HPDE6-E6E7 (cell line): ENCODE measurements around the gene OSBP.
A peak's percentile ranks its signal among the peaks of the same experiment; 100 is the strongest.
"Not testable (repeated sequence)": the region's sequence is repeated elsewhere in the genome, so short reads cannot be mapped to it uniquely, and the experiment has no call there.

Experiments
- DNase-seq: peaks from one replicate; pipeline ENCODE4 v3.0.0; 2011; ENCODE audit warnings: missing footprints; ENCODE audit errors: extremely low spot score

Gene OSBP

DNA sequence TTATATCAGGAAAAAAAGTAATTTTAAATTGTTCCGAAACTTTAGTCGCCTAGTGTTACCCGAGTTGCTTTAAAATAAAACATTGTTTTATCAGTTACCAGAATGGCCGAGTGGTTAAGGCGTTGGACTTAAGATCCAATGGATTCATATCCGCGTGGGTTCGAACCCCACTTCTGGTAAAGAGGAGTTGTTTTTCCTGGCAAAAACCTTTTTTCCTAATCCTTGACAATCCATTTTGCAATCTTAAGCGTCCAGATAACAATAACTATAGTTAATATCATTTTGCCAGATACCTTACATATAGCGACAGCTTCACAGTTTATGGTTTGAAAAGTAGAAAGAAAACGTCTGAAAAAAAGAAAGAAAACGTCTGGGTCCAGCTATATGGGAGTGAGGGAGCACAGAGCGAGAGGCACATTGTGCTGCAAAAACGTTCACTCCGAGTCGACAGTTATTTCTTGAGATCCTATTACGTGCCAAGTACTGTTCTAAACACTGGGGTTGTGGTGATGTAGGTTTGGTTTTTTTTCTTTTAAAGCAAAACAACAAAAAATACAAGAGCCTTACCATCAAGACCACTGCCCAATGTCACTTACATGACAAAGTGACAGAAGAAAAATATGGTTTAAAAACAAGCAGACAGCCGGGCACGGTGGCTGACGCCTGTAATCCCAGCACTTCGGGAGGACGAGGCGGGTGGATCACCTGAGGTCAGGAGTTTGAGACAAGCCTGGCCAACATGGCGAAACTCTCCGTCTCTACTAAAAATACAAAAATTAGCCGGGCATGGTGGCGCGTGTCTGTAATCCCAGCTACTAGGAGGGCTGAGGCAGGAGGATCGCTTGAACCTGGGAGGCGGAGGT, 63.7 kb downstream of the OSBP start:
- no peak for DNase-seq

DNA sequence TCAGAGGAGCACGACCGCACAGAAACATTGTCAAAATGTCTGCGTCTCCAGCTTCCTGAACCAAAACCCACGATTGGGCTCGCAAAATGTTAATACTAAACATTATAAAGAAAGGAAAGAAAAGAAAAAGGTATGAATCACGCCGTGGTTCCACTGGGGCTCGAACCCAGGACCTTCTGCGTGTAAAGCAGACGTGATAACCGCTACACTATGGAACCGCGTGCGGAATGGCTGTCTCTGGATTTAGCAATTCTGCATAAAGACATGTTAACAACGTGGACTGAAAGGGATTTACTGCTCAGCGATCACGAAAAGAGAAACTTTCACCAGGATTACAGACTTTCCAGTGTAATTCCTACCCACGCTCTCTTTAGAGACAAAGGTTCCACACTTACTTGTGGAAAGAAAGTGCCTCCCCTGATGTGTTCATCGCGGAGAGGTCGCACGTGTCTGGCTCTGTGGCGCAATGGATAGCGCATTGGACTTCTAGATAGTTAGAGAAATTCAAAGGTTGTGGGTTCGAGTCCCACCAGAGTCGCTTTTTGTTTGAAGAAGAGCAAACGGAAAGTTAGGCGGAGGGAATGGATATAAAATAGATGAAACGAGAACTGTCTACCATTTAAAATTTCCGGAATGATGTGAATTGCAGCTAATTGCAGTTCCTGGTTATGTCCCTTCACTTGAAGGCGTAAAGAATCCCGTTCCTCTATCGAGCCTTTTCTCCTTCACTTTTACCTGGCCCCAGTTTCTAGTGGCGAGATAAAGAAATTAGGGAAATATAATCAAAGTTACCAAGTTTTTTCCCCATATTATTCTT, 64.5 kb downstream of the OSBP start:
- DNase-seq, result no peak

DNA sequence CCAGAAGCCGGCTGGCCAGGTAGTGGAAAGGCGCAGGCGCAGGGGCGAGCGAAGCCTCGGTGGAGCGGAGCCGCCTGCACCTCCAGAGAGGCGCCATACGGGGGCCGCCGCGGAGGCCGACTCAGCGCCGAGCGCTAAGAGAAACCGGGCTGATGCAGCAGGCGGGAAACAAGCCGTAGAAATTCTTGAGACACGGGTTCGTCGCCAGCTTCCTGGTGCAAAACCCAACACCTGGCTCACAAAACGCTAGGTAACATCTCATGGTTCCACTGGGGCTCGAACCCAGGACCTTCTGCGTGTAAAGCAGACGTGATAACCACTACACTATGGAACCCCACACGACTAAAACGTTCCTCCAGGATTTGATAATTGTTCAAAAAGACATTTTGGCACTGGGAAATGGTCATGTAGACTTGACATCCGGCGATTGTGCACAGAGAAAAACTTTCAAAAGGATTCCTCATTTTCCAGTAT, 65.2 kb downstream of the OSBP start:
- DNase-seq, result peak; percentile 58

DNA sequence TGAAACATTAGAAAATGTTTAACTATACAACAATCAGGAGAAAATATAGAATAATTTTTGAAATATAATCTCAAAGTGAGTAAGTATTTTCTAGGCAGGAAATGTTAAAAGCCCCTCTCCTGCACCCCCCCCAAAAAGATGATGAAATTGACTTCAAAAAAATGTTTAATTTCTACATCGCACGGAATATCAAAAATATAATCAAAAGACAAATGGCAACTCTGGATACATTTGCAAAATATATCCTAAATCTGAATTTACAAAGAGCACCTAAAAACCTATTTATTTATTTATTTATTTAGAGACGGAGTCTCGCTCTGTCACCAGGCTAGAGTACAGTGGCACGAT, 67.3 kb downstream of the OSBP start:
- DNase-seq, result no peak

DNA sequence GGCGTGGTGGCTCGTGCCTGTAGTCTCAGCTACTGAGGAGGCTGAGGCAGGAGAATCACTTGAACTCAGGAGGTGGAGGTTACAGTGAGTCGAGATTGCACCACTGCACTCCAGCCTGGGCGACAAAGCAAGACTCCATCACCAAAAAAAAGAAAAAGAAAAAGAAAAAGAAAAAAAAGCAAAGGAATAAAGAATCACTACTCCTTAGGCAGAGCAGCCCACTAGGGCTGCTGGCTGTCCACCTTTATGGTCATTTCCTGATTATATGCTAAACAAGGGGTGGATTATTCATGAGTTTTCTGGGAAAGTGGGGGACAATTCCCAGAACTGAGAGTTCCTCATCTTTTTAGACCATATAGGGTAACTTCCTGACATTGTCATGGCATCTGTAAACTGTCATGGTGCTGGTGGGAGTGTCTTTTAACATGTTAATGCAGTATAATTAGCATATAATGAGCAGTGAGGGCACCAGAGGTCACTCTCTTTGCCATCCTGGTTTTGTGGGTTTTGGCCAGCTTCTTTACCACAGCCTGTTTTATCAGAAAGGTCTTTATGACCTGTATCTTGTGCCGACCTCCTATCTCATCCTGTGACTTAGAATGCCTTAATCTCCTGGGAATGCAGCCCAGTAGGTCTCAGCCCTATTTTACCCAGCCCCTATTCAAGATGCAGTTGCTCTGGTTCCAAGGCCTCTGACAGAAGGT, 67.8 kb downstream of the OSBP start:
- DNase-seq, result not testable (repeated sequence)

DNA sequence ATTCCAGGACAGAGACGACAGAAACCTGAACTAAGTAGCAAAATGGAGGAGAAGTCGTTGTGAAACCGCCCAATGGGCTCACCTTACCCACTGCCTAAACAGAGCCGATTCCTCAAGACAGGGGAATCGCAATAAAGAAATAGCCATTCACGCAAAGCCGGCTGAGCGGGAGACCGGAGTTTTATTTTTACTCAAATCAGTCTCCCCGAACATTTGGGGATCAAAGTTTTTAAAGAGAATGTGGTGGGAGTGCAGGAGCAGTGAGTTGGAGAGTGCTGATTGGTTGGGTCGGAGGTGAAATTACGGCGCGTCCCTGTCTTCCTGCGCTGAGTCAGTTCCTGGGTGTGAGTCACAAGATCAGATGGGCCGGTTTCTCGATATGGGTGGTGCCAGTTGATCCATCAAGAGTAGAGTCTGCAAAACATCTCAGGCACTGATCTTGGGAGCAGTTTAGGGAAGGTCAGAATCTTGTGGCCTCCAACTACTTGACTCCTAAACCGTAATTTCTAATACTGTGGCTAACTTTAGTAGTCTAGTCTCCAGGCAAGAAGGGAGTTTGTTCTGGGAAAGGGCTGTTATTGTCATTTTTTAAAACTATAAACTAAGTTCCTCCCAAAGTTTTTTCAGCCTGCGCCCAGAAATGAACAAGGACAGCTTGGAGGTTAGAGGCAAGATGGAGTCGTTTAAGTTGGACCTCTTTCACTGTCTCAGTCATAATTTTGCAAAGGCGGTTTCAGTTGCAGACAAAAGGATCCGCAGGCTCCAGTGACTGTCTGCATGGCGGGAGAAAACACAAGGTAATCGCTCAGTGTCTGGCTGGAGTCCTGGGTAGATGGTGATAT, 70.2 kb downstream of the OSBP start:
- peak; percentile 63 for DNase-seq

DNA sequence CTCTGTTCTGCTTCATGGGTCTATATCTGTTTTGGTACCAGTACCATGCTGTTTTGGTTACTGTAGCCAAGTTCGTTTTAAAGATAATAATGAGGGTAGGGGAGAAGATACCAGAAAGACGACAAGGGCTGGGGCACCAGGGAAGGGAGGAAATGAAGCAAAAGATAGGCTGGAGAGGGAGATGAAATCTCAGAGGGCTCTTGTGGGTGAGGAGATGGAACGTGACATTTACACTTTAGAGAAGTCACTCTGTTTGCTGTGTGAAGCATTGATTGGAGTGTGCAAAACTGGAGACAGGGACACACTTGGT, 70.8 kb downstream of the OSBP start:
- DNase-seq, result no peak

DNA sequence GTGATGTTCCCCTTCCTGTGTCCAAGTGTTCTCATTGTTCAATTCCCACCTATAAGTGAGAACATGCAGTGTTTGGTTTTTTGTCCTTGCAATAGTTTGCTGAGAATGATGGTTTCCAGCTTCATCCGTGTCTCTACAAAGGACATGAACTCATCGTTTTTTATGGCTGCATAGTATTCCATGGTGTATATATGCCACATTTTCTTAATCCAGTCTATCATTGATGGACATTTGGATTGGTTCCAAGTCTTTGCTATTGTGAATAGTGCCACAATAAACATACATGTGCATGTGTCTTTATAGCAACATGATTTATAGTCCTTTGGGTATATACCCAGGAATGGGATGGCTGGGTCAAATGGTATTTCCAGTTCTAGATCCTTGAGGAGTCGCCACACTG, 71.9 kb downstream of the OSBP start:
- DNase-seq, result not testable (repeated sequence)

DNA sequence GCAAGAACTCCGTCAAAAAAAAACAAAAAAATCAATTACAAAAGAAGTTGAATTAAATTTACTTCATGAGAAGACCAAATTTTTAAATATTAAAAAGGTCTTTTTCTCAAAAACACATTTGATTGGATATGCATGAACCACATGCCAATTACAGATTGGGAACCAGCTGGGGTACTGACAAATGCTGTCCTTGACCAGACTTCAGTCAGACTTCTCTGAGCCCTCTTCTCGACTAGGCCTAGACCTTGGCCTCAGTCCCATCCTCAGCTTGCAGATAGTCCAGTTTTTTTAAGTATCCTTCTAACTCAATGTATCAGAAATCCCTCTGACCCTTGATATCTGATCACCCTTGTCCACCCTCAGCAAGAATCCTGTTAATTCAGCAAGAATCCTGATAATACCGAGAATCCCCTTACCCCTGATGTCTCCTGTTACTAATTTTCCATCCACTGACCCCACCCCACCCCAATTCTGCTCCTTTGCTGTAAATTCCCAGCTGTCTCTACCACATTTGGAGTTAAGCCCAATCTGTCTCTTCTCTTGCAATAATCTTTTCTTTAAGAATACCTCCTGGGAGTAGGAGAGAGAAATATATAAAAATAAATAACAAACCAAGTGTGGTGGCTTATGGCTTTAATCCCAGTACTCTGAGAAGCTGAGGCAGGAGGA, 73.3 kb downstream of the OSBP start:
- DNase-seq, result no peak

DNA sequence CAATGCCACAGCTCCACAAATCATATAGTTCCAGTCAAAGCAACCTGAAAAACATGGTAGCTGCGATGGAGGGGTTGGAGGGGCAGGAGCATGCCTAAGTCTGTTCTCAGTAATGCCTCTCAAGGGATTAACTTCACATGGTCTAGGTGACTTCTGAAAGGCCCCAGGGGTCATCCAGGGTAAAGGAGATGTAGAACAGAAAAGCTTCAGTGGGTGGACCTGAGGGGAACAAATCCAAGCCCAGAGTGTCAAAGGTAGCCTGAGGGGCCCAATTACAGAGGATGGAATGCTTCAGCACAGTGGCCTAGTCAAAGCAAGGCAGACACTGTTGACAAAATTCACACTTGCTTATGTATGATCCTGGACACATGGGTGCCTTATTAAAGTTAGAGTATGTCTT, 80.9 kb downstream of the OSBP start:
- DNase-seq, result no peak

DNA sequence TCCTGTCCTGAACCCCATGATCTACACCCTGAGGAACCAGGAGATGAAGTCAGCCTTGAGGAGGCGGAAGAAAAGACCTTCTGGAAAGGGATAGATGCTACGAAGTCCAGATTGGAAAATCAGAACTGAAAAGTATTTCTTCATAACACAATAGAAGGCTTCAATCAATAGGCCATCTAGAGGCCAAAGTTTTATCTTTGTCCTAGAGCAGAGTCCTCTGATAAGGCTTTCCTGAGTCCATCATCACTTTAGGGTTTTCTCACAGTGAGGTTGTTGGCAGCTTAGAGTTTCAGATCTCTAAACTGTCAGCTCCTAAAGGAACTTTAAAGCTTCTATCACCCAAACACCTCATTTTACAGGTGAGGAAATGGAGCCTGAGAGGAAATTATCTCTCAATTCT, 83.0 kb downstream of the OSBP start:
- DNase-seq, result no peak

DNA sequence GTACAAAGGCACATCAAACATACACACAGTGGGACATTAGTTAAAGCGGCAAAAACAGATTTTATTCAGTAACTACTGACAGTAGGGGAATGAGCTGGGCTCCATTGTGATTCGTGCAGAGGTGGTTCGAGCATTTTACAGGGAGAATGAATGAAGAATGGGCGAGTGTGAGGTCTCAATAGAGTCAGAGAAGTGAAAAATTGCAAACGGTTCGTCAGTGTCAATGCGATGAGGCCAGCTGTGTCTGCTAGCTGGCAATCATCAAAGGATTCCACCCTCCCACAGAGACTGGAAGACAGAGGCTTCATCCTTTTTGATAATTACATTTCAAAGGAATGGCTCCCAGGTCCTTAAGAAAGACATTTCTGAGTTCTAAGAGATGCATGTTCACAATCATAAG, 86.9 kb downstream of the OSBP start:
- DNase-seq, result no peak
